Measurements from ENCODE around the gene CMTM2.

- TF ChIP-seq SMC3 (conservative IDR thresholded peaks at IDR 0.05; ENCODE audit: poor library complexity) (no peak), EZH2 (IDR thresholded peaks at IDR 0.05; ENCODE audit: borderline replicate concordance, insufficient read depth, low read length, poor library complexity, severe bottlenecking) (no peak), EP300 (conservative IDR thresholded peaks at IDR 0.05; ENCODE audit: poor library complexity, severe bottlenecking) (no peak), POLR2AphosphoS5 (IDR thresholded peaks at IDR 0.05) (no peak), TAF1 (IDR thresholded peaks at IDR 0.05; ENCODE audit: low read depth) (no peak), RAD21 (conservative IDR thresholded peaks at IDR 0.05) (no peak), MXI1 (conservative IDR thresholded peaks at IDR 0.05; ENCODE audit: poor library complexity, severe bottlenecking) (no peak)
- TF ChIP-seq, protein P1, sequence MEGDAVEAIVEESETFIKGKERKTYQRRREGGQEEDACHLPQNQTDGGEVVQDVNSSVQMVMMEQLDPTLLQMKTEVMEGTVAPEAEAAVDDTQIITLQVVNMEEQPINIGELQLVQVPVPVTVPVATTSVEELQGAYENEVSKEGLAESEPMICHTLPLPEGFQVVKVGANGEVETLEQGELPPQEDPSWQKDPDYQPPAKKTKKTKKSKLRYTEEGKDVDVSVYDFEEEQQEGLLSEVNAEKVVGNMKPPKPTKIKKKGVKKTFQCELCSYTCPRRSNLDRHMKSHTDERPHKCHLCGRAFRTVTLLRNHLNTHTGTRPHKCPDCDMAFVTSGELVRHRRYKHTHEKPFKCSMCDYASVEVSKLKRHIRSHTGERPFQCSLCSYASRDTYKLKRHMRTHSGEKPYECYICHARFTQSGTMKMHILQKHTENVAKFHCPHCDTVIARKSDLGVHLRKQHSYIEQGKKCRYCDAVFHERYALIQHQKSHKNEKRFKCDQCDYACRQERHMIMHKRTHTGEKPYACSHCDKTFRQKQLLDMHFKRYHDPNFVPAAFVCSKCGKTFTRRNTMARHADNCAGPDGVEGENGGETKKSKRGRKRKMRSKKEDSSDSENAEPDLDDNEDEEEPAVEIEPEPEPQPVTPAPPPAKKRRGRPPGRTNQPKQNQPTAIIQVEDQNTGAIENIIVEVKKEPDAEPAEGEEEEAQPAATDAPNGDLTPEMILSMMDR (IDR thresholded peaks at IDR 0.05; ENCODE audit: poor library complexity, severe bottlenecking) = no peak
- TF ChIP-seq, protein P2, sequence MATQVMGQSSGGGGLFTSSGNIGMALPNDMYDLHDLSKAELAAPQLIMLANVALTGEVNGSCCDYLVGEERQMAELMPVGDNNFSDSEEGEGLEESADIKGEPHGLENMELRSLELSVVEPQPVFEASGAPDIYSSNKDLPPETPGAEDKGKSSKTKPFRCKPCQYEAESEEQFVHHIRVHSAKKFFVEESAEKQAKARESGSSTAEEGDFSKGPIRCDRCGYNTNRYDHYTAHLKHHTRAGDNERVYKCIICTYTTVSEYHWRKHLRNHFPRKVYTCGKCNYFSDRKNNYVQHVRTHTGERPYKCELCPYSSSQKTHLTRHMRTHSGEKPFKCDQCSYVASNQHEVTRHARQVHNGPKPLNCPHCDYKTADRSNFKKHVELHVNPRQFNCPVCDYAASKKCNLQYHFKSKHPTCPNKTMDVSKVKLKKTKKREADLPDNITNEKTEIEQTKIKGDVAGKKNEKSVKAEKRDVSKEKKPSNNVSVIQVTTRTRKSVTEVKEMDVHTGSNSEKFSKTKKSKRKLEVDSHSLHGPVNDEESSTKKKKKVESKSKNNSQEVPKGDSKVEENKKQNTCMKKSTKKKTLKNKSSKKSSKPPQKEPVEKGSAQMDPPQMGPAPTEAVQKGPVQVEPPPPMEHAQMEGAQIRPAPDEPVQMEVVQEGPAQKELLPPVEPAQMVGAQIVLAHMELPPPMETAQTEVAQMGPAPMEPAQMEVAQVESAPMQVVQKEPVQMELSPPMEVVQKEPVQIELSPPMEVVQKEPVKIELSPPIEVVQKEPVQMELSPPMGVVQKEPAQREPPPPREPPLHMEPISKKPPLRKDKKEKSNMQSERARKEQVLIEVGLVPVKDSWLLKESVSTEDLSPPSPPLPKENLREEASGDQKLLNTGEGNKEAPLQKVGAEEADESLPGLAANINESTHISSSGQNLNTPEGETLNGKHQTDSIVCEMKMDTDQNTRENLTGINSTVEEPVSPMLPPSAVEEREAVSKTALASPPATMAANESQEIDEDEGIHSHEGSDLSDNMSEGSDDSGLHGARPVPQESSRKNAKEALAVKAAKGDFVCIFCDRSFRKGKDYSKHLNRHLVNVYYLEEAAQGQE (IDR thresholded peaks at IDR 0.05; ENCODE audit: borderline replicate concordance) = no peak
Observed at GRCh38 chr16:66617010-66617434, 37.8 kb downstream of the CMTM2 start.
